Measurements from ENCODE around the gene ZNF417.

GRCh38 chr19:57888560-57889231 is 27.7 kb downstream of the ZNF417 start, which contains the start of gene ZNF814:
- TF ChIP-seq CTCF (tag by site-specific recombination; IDR thresholded peaks at IDR 0.05) (no peak), SP7 (tag by site-specific recombination; IDR thresholded peaks at IDR 0.05) (no peak), ZNF133 (tag by site-specific recombination; IDR thresholded peaks at IDR 0.05) (no peak), KLF7 (tag by site-specific recombination; IDR thresholded peaks at IDR 0.05; ENCODE audit: borderline replicate concordance) (no peak)
